GM23248 (cell line): ENCODE measurements around the gene VPS35. TPM values are rescaled to one million over a fixed set of nuclear protein-coding genes. Genes with fewer than 3 reads are reported as not detected.

Source experiments
- DNase-seq: peaks from one replicate; pipeline ENCODE4 v3.0.0-alpha.2; 2015
- H2AFZ ChIP-seq: fragments of 200-600 bp; sonication (generic); 2 replicates; pipeline ENCODE4 v1.6.1; 2016; ENCODE audit warnings: antibody characterized with exemption
- H3F3A ChIP-seq: fragments of 200-600 bp; sonication (generic); 2 replicates; pipeline ENCODE4 v1.6.1; 2016; ENCODE audit warnings: mild to moderate bottlenecking, antibody characterized with exemption, mixed run types; ENCODE audit not compliant: insufficient read depth
- H3K27ac ChIP-seq: fragments of 200-600 bp; sonication (generic); 2 replicates; pipeline ENCODE4 v1.5.1; 2016; ENCODE audit warnings: mild to moderate bottlenecking
- H3K27me3 ChIP-seq: fragments of 200-600 bp; sonication (generic); replicated peaks from 2 replicates; pipeline ENCODE4 v1.6.1; 2016; ENCODE audit warnings: mild to moderate bottlenecking; ENCODE audit not compliant: insufficient read depth
- H3K36me3 ChIP-seq: fragments of 200-600 bp; sonication (generic); 2 replicates; pipeline ENCODE4 v1.6.1; 2016; ENCODE audit warnings: low read depth, mild to moderate bottlenecking
- H3K4me1 ChIP-seq: fragments of 200-600 bp; sonication (generic); 2 replicates; pipeline ENCODE4 v1.6.1; 2016; ENCODE audit warnings: mild to moderate bottlenecking; ENCODE audit not compliant: insufficient read depth
- H3K4me2 ChIP-seq: fragments of 200-600 bp; sonication (generic); one replicate; pipeline ENCODE4 v1.6.1; 2016; ENCODE audit warnings: mild to moderate bottlenecking; ENCODE audit not compliant: unreplicated experiment
- H3K4me3 ChIP-seq: fragments of 200-600 bp; sonication (generic); 2 replicates; pipeline ENCODE4 v1.5.1; 2016; ENCODE audit warnings: mild to moderate bottlenecking
- H3K79me2 ChIP-seq: fragments of 200-600 bp; sonication (generic); 2 replicates; pipeline ENCODE4 v1.6.1; 2016; ENCODE audit warnings: mild to moderate bottlenecking; ENCODE audit not compliant: insufficient read depth
- H3K9ac ChIP-seq: fragments of 200-600 bp; sonication (generic); 2 replicates; pipeline ENCODE4 v1.6.1; 2016; ENCODE audit warnings: mild to moderate bottlenecking
- H3K9me2 ChIP-seq: fragments of 200-600 bp; sonication (generic); 2 replicates; pipeline ENCODE4 v1.6.1; 2016; ENCODE audit warnings: mixed run types, mild to moderate bottlenecking, moderate library complexity; ENCODE audit not compliant: insufficient read depth
- H3K9me3 ChIP-seq: fragments of 200-600 bp; sonication (generic); one replicate; pipeline ENCODE4 v1.6.1; 2017; ENCODE audit warnings: low read depth
- H4K20me1 ChIP-seq: fragments of 200-600 bp; sonication (generic); 2 replicates; pipeline ENCODE4 v1.6.0; 2016; ENCODE audit not compliant: insufficient read depth
- EZH2 ChIP-seq: fragments of 200-600 bp; sonication (generic); IDR thresholded peaks from 2 replicates; pipeline ENCODE4 v1.6.1; 2018; ENCODE audit warnings: antibody characterized with exemption, mild to moderate bottlenecking; ENCODE audit not compliant: insufficient read depth, poor library complexity, severe bottlenecking
- EZH2phosphoT487 ChIP-seq: fragments of 200-600 bp; sonication (generic); IDR thresholded peaks from 2 replicates; pipeline ENCODE4 v1.6.1; 2018; ENCODE audit warnings: antibody characterized with exemption, moderate library complexity, mild to moderate bottlenecking, low read depth; ENCODE audit not compliant: insufficient read depth
- WGBS, 2 experiments: methylation state at CpG; one replicate each; pipeline ENCODE4 v1.1.6; 2015 to 2017; ENCODE audit warnings: low lambda C conversion rate in 2 of 2, low coverage in 1 of 2; ENCODE audit errors: missing lambda C conversion rate in 2 of 2; 5-methylcytosine and 5-hydroxymethylcytosine counted together
- in situ Hi-C: fragments of 300-500 bp; cut with MboI; formaldehyde crosslinking; loops from 2 replicates; pipeline ENCODE4 v1.15.0; 2020
- polyA plus RNA-seq: library from polyadenylated mRNA; unstranded; fragments of >200 nt; fragmentation: Nextera tagmentation; extraction: Ambion mirVana; gene quantifications from 2 replicates; pipeline ENCODE4 v1.2.1, GENCODE V29; 2016
- total RNA-seq: library from RNA; depleted of rRNA; stranded (reverse); fragments of >200 nt; shearing (Covaris generic); gene quantifications from 2 replicates; pipeline ENCODE4 v1.2.3, GENCODE V29; 2014

Gene VPS35
- total and polyA plus RNA-seq, 2 experiments from 2014 or later: 91.1 to 213 TPM

DNA sequence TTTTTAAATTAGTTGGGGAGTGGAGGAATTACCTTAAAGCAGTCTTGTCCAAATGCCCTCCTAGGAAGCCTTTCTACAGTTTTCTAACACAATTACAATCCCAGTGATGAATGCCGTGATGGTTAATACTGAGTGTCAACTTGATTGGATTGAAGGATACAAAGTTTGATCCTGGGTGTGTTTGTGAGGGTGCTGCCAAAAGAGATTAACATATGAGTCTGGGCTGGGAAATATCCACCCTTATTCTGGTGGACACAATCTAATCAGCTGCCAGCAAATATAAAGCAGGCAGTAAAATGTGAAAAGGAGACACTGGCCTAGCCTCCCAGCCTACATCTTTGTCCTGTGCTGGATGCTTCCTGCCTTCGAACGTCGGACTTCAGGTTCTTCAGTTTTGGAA, 12.6 kb upstream of the VPS35 start:
- H3K4me1 ChIP-seq: no peaks in the 10 kb centered on the region
- H3K27ac ChIP-seq: no peak overlapping the region
- no peaks in the 10 kb centered on the region for H3K9me2 ChIP-seq
- H3K4me3 ChIP-seq: no peak overlapping the region
- TF ChIP-seq EZH2phosphoT487: no peak
- TF ChIP-seq EZH2: no peak
- WGBS, 2 experiments: 93 to 98% methylated on average over 4 of the region's 4 CpGs
- H3K4me2 ChIP-seq: no peak overlapping the region
- H3F3A ChIP-seq: no peaks in the 10 kb centered on the region
- no peaks in the 10 kb centered on the region for H4K20me1 ChIP-seq
- H3K9me3 ChIP-seq: no peaks in the 10 kb centered on the region
- H3K79me2 ChIP-seq: no peaks in the 10 kb centered on the region
- H2AFZ ChIP-seq: no peak overlapping the region
- no peaks in the 10 kb centered on the region for H3K36me3 ChIP-seq
- no peak for DNase-seq
- H3K27me3 ChIP-seq: no peaks in the 10 kb centered on the region
- in situ Hi-C loops: no loop called here
- H3K9ac ChIP-seq: no peak overlapping the region

DNA sequence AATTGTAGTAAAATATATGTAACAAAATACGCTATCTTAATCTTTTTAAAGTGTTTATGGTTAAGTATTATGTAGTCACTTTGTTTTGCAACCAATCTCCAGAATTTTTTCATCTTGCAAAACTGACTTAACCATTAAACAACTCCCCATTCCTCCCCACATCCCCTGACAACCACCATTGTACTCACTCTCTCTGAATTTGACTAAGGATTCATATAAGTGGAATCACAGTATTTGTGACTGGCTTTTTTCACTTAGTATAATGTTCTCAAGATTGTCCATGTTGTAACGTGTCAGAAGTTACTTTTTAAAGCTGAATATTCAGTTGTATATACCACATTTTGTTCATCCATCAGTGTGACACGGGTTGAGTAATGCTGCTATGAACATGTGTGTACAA, 11.1 kb upstream of the VPS35 start:
- WGBS, 2 experiments: 96 to 97% methylated on average over 3 of the region's 3 CpGs
- no peaks in the 10 kb centered on the region for H3K27me3 ChIP-seq
- no peaks in the 10 kb centered on the region for H3K36me3 ChIP-seq
- no peaks in the 10 kb centered on the region for H3K9me3 ChIP-seq
- in situ Hi-C loops: no loop called here
- H3F3A ChIP-seq: no peaks in the 10 kb centered on the region
- TF ChIP-seq EZH2phosphoT487 (no peak), EZH2 (no peak)
- DNase-seq: no peak
- H3K4me3 ChIP-seq: no peak overlapping the region
- no peaks in the 10 kb centered on the region for H4K20me1 ChIP-seq
- H3K27ac ChIP-seq: no peak overlapping the region
- no peaks in the 10 kb centered on the region for H3K4me1 ChIP-seq
- H3K79me2 ChIP-seq: no peaks in the 10 kb centered on the region
- H3K9me2 ChIP-seq: no peaks in the 10 kb centered on the region
- H3K9ac ChIP-seq: no peak overlapping the region
- no peak overlapping the region for H3K4me2 ChIP-seq
- H2AFZ ChIP-seq: no peak overlapping the region

DNA sequence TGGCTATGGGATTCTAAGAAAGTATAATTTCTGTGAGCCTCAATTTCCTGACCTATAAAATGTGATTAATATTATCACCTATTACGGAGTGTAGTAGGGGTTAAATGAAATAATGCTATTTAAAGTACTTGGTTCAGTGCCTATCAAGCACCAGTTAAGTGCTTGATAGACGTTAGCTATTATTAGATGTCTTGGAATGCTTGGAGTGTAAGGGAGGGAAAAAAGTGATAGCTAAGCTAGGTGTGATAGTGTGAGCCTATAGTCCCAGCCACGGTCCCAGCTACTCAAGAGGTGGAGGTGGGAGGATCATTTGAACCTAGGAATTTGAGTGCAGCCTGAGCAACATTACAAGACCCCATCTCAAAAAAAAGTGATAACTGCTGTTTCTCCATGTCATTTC, 8.0 kb upstream of the VPS35 start:
- no peaks in the 10 kb centered on the region for H3K9me3 ChIP-seq
- 94 to 97% methylated on average over 3 of the region's 3 CpGs for WGBS, 2 experiments
- H3K9me2 ChIP-seq: no peaks in the 10 kb centered on the region
- peaks cover 13% of the 10 kb centered on the region for H3K79me2 ChIP-seq
- no peaks in the 10 kb centered on the region for H3K27me3 ChIP-seq
- in situ Hi-C loops: no loop called here
- no peak overlapping the region for H3K4me2 ChIP-seq
- TF ChIP-seq EZH2phosphoT487 (no peak), EZH2 (no peak)
- H3K4me1 ChIP-seq: no peaks in the 10 kb centered on the region
- no peak overlapping the region for H3K27ac ChIP-seq
- H3K4me3 ChIP-seq: no peak overlapping the region
- H3K9ac ChIP-seq: no peak overlapping the region
- H2AFZ ChIP-seq: no peak overlapping the region
- H4K20me1 ChIP-seq: no peaks in the 10 kb centered on the region
- no peaks in the 10 kb centered on the region for H3K36me3 ChIP-seq
- no peaks in the 10 kb centered on the region for H3F3A ChIP-seq
- DNase-seq: no peak

DNA sequence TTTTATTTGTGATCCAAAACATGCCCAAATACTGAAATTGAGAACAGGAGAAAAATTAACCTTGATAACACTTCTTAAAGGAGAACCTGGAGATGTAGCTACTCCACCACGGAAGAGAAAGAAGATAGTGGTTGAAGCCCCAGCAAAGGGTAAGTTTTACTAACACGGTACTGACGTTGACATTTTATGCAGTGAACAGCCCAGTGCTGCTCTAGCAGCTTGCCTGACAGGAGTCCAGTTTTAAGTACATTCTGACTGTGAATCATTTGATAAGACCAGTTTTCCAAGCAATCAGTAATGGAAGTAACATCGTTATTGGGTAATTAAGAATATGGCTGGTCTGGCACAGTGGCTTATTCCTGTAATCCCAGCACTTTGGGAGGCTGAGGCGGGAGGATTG, 7.0 kb upstream of the VPS35 start:
- TF ChIP-seq EZH2 (no peak), EZH2phosphoT487 (no peak)
- no peaks in the 10 kb centered on the region for H3K9me2 ChIP-seq
- H3K9me3 ChIP-seq: no peaks in the 10 kb centered on the region
- H4K20me1 ChIP-seq: no peaks in the 10 kb centered on the region
- H3F3A ChIP-seq: peaks cover 5% of the 10 kb centered on the region
- H3K9ac ChIP-seq: no peak overlapping the region
- in situ Hi-C loops: no loop called here
- H2AFZ ChIP-seq: no peak overlapping the region
- WGBS, 2 experiments: 90 to 92% methylated on average over 5 of the region's 5 CpGs
- H3K79me2 ChIP-seq: peaks cover 23% of the 10 kb centered on the region
- DNase-seq: no peak
- H3K4me2 ChIP-seq: no peak overlapping the region
- H3K27ac ChIP-seq: no peak overlapping the region
- no peaks in the 10 kb centered on the region for H3K27me3 ChIP-seq
- no peak overlapping the region for H3K4me3 ChIP-seq
- H3K4me1 ChIP-seq: peaks cover 4% of the 10 kb centered on the region
- H3K36me3 ChIP-seq: no peaks in the 10 kb centered on the region

DNA sequence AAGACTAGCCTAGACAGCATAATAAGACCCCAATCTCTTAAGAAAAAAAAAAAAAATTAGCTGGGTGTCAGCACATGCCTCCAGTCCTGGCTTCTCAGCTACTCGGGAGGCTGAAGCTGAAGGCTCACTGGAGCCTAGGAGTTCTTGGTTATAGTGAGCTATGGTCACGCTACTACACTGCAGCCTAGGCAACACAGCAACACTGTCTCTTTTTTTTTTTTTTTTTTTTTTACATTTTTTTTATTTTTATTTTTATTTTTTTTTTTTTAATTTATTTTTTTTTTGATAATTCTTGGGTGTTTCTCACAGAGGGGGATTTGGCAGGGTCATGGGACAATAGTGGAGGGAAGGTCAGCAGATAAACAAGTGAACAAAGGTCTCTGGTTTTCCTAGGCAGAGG, 4.6 kb upstream of the VPS35 start:
- Histone ChIP-seq H2AFZ (no peak overlapping the region), H3K4me1 (peaks cover 11% of the 10 kb centered on the region), H3K27ac (no peak overlapping the region), H3F3A (peaks cover 18% of the 10 kb centered on the region), H3K4me2 (no peak overlapping the region), H3K9ac (no peak overlapping the region), H3K9me3 (no peaks in the 10 kb centered on the region), H4K20me1 (no peaks in the 10 kb centered on the region), H3K4me3 (no peak overlapping the region), H3K27me3 (no peaks in the 10 kb centered on the region), H3K9me2 (no peaks in the 10 kb centered on the region), H3K79me2 (peaks cover 32% of the 10 kb centered on the region), H3K36me3 (no peaks in the 10 kb centered on the region)
- WGBS, 2 experiments: 94 to 98% methylated on average over 2 of the region's 2 CpGs
- TF ChIP-seq EZH2 (no peak), EZH2phosphoT487 (no peak)
- in situ Hi-C loops: no loop called here
- no peak for DNase-seq
